OCI-LY7 (cell line): Measurements from ENCODE around the gene LPP. TPM values are rescaled to one million over a fixed set of nuclear protein-coding genes. Genes with fewer than 3 reads are reported as not detected.

Experiments used
- BruUV-seq: library from RNA; stranded (reverse); fragments of 400-500 nt; replicated peaks from 2 replicates; lab custom pipeline; 2021; lab: Mats Ljungman, UMichigan
- CTCF ChIA-PET: fragments of 300-600 bp; sonication (Branson Sonifier 250); formaldehyde crosslinking; loops from one replicate; lab custom pipeline; 2022; ENCODE audit warnings: antibody characterized with exemption; ENCODE audit not compliant: unreplicated experiment; lab: Charles Lee
- POLR2A ChIA-PET: fragments of 300-600 bp; sonication (Branson Sonifier 250); formaldehyde crosslinking; loops from one replicate; lab custom pipeline; 2022; ENCODE audit warnings: antibody characterized with exemption; lab: Charles Lee
- DNase-seq: peaks from one replicate; pipeline ENCODE4 v3.0.0-alpha.2; 2015; ENCODE audit warnings: low spot score
- H2AFZ ChIP-seq: fragments of 200-600 bp; sonication (generic), shearing (Covaris generic); 2 replicates; pipeline ENCODE4 v1.6.1; 2014; ENCODE audit warnings: mild to moderate bottlenecking, antibody characterized with exemption, low read length, moderate library complexity
- H3K27ac ChIP-seq: fragments of 200-600 bp; sonication (generic); 2 replicates; pipeline ENCODE4 v1.5.1; 2014; ENCODE audit warnings: mixed run types, low read depth, mild to moderate bottlenecking, moderate library complexity, low read length, inconsistent platforms; ENCODE audit not compliant: poor library complexity, severe bottlenecking
- H3K36me3 ChIP-seq: fragments of 200-600 bp; sonication (generic); 2 replicates; pipeline ENCODE4 v1.6.1; 2014; ENCODE audit warnings: mild to moderate bottlenecking, antibody characterized with exemption, low read length, moderate library complexity, mixed read lengths; ENCODE audit not compliant: insufficient read depth
- H3K4me1 ChIP-seq: fragments of 200-600 bp; sonication (generic); 2 replicates; pipeline ENCODE4 v1.5.1; 2014; ENCODE audit warnings: mild to moderate bottlenecking, low read length; ENCODE audit not compliant: insufficient read depth, poor library complexity, severe bottlenecking
- H3K4me2 ChIP-seq: fragments of 200-600 bp; sonication (generic); 2 replicates; pipeline ENCODE4 v1.6.1; 2014; ENCODE audit warnings: mild to moderate bottlenecking, low read length
- H3K4me3 ChIP-seq: fragments of 200-600 bp; sonication (generic); 2 replicates; pipeline ENCODE4 v1.5.1; 2014; ENCODE audit warnings: mild to moderate bottlenecking, low read depth, low read length; ENCODE audit not compliant: poor library complexity, severe bottlenecking
- H3K79me2 ChIP-seq: fragments of 200-600 bp; sonication (generic); 2 replicates; pipeline ENCODE4 v1.6.1; 2016; ENCODE audit warnings: low read depth, mild to moderate bottlenecking, low read length, moderate library complexity, mixed read lengths; ENCODE audit not compliant: insufficient read depth
- H3K9me2 ChIP-seq: fragments of 200-600 bp; sonication (generic); 2 replicates; pipeline ENCODE4 v1.6.1; 2016; ENCODE audit warnings: mild to moderate bottlenecking, low read length, mixed read lengths; ENCODE audit not compliant: insufficient read depth
- H3K9me3 ChIP-seq: fragments of 200-600 bp; sonication (generic); 2 replicates; pipeline ENCODE4 v1.6.1; 2014; ENCODE audit warnings: mild to moderate bottlenecking, mixed run types, low read length, mixed read lengths
- H4K20me1 ChIP-seq: fragments of 200-600 bp; sonication (generic); 2 replicates; pipeline ENCODE4 v1.6.1; 2014; ENCODE audit warnings: mild to moderate bottlenecking, antibody characterized with exemption, low read length, moderate library complexity, mixed read lengths; ENCODE audit not compliant: insufficient read depth
- CTCF ChIP-seq: fragments of 200-600 bp; sonication (generic); conservative IDR thresholded peaks from 2 replicates; pipeline ENCODE4 v1.5.1; 2014; ENCODE audit warnings: mild to moderate bottlenecking, antibody characterized with exemption, low read length, moderate library complexity, mixed read lengths
- EZH2phosphoT487 ChIP-seq: fragments of 200-600 bp; sonication (generic); IDR thresholded peaks from 2 replicates; pipeline ENCODE4 v1.6.1; 2018; ENCODE audit warnings: low read depth, borderline replicate concordance, mild to moderate bottlenecking, mixed run types, antibody characterized with exemption, low read length, moderate library complexity, mixed read lengths
- intact Hi-C: fragments of 100-400 bp; cut with micrococcal nuclease; formaldehyde crosslinking; loops from one replicate; pipeline ENCODE4 v1.10.0; 2022; ENCODE audit not compliant: unreplicated experiment
- total RNA-seq, 2 experiments: library from RNA; depleted of rRNA in 1 of 2; stranded (reverse); fragments of >200 nt in 1 of 2; shearing (Covaris generic) in 1 of 2; gene quantifications; 2 replicates each; pipeline ENCODE4 v1.2.3, GENCODE V29; 2014 to 2022

Gene LPP
- total RNA-seq, 2 experiments from 2014 or later: 10.9 to 119 TPM

GRCh38 chr3:188276375-188276774, 122.4 kb downstream of the LPP start:
- Histone ChIP-seq H2AFZ (no peak overlapping the region), H3K9me2 (no peaks in the 10 kb centered on the region), H3K27ac (no peak overlapping the region), H4K20me1 (no peaks in the 10 kb centered on the region), H3K4me2 (no peak overlapping the region), H3K79me2 (no peaks in the 10 kb centered on the region), H3K9me3 (no peaks in the 10 kb centered on the region), H3K4me3 (no peak overlapping the region), H3K4me1 (peaks cover 25% of the 10 kb centered on the region), H3K36me3 (no peaks in the 10 kb centered on the region; the same call in 1 of the 2 replicates)
- no TSS peak for BruUV-seq
- intact Hi-C loops: no loop called here
- TF ChIP-seq CTCF (no peak), EZH2phosphoT487 (no peak)
- ChIA-PET CTCF (no interaction called here), POLR2A (interaction anchor here (0.7 to 0.9 kb wide), 2 partner anchors 26 to 910 kb away, joined by 3 read pairs; no protein-coding TSS in a partner anchor)
- no peak for DNase-seq

GRCh38 chr3:188278717-188279324, 124.9 kb downstream of the LPP start:
- no TSS peak for BruUV-seq
- no peak overlapping the region for H3K4me2 ChIP-seq
- H3K36me3 ChIP-seq: no peaks in the 10 kb centered on the region
- no peaks in the 10 kb centered on the region for H3K9me2 ChIP-seq
- H3K9me3 ChIP-seq: no peaks in the 10 kb centered on the region
- no peak overlapping the region for H3K27ac ChIP-seq
- no peaks in the 10 kb centered on the region for H4K20me1 ChIP-seq
- no peak overlapping the region for H2AFZ ChIP-seq
- no peaks in the 10 kb centered on the region for H3K79me2 ChIP-seq
- H3K4me1 ChIP-seq: peaks cover 31% of the 10 kb centered on the region
- DNase-seq: no peak
- intact Hi-C loops: no loop called here
- no peak for TF ChIP-seq EZH2phosphoT487
- TF ChIP-seq CTCF: no peak
- CTCF ChIA-PET: interaction anchor here (1.2 kb wide), 1 partner anchor 538 kb away, joined by 3 read pairs; no protein-coding TSS in a partner anchor
- POLR2A ChIA-PET: interaction anchor here (0.6 to 1.5 kb wide), 4 partner anchors 14 to 478 kb away, joined by 3 read pairs; no protein-coding TSS in a partner anchor
- H3K4me3 ChIP-seq: no peak overlapping the region
